Activated CD8-positive, alpha-beta memory T cell treated with anti-CD3 and anti-CD28 coated beads, Interleukin-2, amount 10 ng/mL, durations not matched to agents 7 days and 5 days (primary cell): ENCODE measurements around the gene ESRRB. TPM values are rescaled to one million over a fixed set of nuclear protein-coding genes. Genes with fewer than 3 reads are reported as not detected.

Experiments
- ATAC-seq: fragments of 150-1000 bp; cut with Tn5 transposase; one replicate; pipeline ENCODE4 v1.10.0; 2021; ENCODE audit warnings: moderate library complexity
- CTCF ChIA-PET: fragments of 350-600 bp; sonication (Branson Sonifier 250); formaldehyde crosslinking; loops from one replicate; lab custom pipeline; 2021; ENCODE audit warnings: antibody characterized with exemption; lab: Charles Lee
- DNase-seq: peaks from one replicate; pipeline ENCODE4 v3.0.0-alpha.2; 2020
- H3K27ac Mint-ChIP-seq: one replicate; pipeline ENCODE4 v1.8.0; 2021; ENCODE audit warnings: mild to moderate bottlenecking, mixed read lengths
- H3K27me3 Mint-ChIP-seq: one replicate; pipeline ENCODE4 v1.8.0; 2021; ENCODE audit warnings: mixed read lengths
- H3K36me3 Mint-ChIP-seq: one replicate; pipeline ENCODE4 v1.8.0; 2021; ENCODE audit warnings: mild to moderate bottlenecking, mixed read lengths
- H3K4me1 Mint-ChIP-seq: one replicate; pipeline ENCODE4 v1.8.0; 2021; ENCODE audit warnings: mixed read lengths
- H3K4me3 Mint-ChIP-seq: one replicate; pipeline ENCODE4 v1.8.0; 2021; ENCODE audit warnings: mild to moderate bottlenecking, moderate library complexity, mixed read lengths
- H3K9me3 Mint-ChIP-seq: one replicate; pipeline ENCODE4 v1.8.0; 2022; ENCODE audit warnings: low read depth, mixed read lengths
- total RNA-seq, 2 experiments: library from RNA; stranded (reverse); gene quantifications; one replicate each; pipeline ENCODE4 v1.2.3, GENCODE V29; 2021

Gene ESRRB
- total RNA-seq, 2 experiments from 2014 or later: not detected

DNA sequence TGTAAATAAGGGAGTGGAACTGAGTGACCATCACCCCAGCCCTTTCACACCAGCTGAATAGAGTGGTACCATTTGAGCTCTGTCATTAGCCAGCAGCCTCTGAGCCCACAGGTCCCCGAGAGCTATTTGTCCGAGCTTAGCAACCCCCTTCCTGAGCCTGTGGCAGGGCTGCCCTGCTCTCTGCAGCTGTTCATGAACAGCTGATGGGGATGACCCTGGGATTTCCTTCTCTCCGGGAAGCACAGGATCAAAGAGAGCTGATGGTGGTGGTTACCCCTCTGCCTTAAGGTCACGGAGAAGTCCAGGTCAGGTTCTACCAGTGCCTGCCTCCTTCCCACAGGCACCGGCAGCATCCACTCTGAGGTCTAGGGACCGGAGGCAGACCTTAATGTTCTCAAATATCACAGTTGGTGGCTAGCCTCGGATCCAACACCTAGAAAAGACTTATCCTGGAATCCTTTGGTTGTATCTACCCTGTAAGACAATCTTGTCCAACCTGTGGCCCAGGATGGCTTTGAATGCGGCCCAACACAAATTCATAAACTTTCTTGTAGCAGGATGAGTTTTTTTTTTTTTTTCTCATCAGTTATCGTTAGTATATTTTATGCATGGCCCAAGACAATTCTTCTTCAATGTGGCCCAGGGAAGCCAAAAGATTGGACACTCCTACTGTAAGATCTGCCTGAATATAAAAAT lies 81.1 kb downstream of the ESRRB start:
- Mint-ChIP-seq H3K27me3 (peaks cover 7% of the 10 kb centered on the region), H3K27ac (no peak overlapping the region), H3K4me3 (no peak overlapping the region), H3K36me3 (no peaks in the 10 kb centered on the region), H3K9me3 (no peaks in the 10 kb centered on the region), H3K4me1 (no peaks in the 10 kb centered on the region)
- DNase-seq (no peak), ATAC-seq (no peak)
- CTCF ChIA-PET: interaction anchor here (0.6 to 1.2 kb wide), 3 partner anchors 12 to 189 kb away, joined by 3 to 6 read pairs (median 3); no protein-coding TSS in a partner anchor

DNA sequence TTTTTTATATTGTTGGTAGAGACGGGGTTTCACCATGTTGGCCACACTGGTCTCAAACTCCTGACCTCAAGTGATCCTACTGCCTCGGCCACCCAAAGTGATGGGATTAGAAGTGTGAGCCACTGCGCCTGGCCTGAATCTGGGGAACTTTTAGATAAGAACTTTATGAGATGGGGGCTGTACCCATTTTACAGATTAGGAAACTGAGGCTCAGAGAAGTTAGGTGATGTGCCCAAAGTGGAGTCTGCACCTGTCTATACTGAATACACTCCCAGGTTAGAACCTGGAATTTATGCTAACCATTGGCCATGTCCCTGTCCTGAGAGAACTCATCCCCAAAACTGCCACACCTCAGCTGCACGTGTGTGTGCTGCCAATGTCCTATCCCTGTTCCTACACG lies 81.9 kb downstream of the ESRRB start:
- Mint-ChIP-seq H3K36me3 (no peaks in the 10 kb centered on the region), H3K27me3 (peaks cover 4% of the 10 kb centered on the region), H3K27ac (no peak overlapping the region), H3K4me3 (no peak overlapping the region), H3K4me1 (no peaks in the 10 kb centered on the region), H3K9me3 (no peaks in the 10 kb centered on the region)
- no peak for ATAC-seq
- no peak for DNase-seq
- CTCF ChIA-PET: no interaction called here

DNA sequence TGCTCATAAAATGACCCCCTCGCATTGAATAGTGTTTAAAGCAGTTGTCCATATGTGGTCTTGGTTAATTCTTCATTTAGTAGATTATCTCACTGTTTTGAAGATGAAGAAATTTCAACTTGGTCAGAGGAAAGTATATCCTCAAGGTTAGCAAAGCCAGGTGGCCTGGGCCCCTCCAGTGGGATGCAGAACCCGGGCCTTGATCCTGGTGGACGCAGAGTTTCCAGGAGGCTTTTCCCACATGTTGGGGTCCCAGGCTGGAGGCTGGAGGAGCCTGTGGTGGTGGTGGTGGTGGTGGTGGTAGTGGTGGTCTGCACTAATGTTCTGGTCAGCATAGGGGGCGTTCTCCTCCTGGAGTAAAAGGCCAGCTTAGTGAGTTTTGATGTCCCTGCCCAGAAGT lies 85.9 kb downstream of the ESRRB start:
- H3K27me3 Mint-ChIP-seq: no peaks in the 10 kb centered on the region

DNA sequence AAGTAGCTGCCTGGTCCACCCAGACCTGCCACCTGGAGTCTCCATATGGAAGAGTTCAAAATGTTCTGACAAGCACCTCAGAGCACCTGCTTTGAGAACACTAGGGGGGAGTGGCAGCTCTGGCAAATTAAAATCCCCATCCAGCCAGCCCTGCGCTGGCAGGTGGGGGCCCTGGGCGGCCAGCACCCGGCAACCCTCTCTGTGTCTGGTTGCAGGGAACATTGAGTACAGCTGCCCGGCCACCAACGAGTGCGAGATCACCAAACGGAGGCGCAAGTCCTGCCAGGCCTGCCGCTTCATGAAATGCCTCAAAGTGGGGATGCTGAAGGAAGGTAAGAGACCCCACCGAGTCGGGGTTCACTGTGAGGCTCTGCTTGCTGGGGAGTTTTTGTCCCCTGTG lies 86.4 kb downstream of the ESRRB start:
- H3K4me3 Mint-ChIP-seq: no peak overlapping the region
- ATAC-seq: no peak
- no peaks in the 10 kb centered on the region for H3K4me1 Mint-ChIP-seq
- no peak overlapping the region for H3K27ac Mint-ChIP-seq
- no peaks in the 10 kb centered on the region for H3K27me3 Mint-ChIP-seq
- H3K9me3 Mint-ChIP-seq: no peaks in the 10 kb centered on the region
- DNase-seq: no peak
- CTCF ChIA-PET: no interaction called here
- H3K36me3 Mint-ChIP-seq: no peaks in the 10 kb centered on the region

More for the DNA sequence above, 85.9 kb downstream of the ESRRB start:
- no peaks in the 10 kb centered on the region for H3K4me1 Mint-ChIP-seq
- H3K36me3 Mint-ChIP-seq: no peaks in the 10 kb centered on the region
- CTCF ChIA-PET: no interaction called here
- no peak overlapping the region for H3K27ac Mint-ChIP-seq
- H3K4me3 Mint-ChIP-seq: no peak overlapping the region
- no peaks in the 10 kb centered on the region for H3K9me3 Mint-ChIP-seq
- no peak for ATAC-seq
- DNase-seq: no peak

DNA sequence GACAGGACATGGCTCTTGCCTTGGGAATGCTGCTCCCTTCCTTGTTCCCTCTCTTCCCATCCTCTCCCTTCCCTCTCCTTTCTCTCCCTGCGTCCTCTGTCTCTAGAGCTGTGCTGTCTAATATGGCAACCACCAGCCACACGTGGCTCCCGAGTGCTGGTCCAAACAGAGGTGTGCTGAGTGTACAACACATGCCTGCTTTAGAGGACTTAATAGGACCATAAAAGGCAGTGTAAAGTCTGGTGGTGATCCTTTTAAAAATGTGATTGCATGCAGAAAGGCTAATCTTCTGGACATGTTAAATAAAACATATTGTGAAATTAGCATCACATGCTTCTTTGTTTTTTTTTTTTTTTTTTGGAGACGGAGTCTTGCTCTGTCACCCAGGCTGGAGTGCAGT lies 87.2 kb downstream of the ESRRB start:
- no peaks in the 10 kb centered on the region for H3K4me1 Mint-ChIP-seq

DNA sequence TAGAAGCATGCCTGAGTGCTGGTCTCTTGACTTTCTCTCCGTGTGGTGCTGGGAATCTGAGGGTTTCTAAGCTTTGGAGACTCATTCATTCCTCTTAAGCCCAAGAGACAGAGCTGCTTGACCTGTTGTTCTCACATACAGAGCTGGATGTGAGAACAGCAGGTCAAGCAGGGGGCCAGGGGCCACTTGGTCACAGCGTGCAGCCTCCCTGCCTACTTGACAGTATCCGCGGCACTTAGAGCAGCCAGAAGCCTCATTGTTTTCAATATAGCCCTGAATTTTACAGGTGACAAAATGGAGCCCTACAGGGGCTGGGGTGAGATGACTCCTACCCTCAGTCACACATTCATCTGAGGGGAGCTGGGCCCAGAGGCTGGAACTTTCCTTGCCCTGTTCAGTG lies 88.9 kb downstream of the ESRRB start:
- H3K4me3 Mint-ChIP-seq: no peak overlapping the region
- no peaks in the 10 kb centered on the region for H3K4me1 Mint-ChIP-seq
- DNase-seq (no peak), ATAC-seq (no peak)
- H3K27me3 Mint-ChIP-seq: peaks cover 7% of the 10 kb centered on the region
- H3K36me3 Mint-ChIP-seq: no peaks in the 10 kb centered on the region
- no peaks in the 10 kb centered on the region for H3K9me3 Mint-ChIP-seq
- CTCF ChIA-PET: no interaction called here
- no peak overlapping the region for H3K27ac Mint-ChIP-seq

More for the DNA sequence above, 87.2 kb downstream of the ESRRB start:
- no peaks in the 10 kb centered on the region for H3K36me3 Mint-ChIP-seq
- H3K27ac Mint-ChIP-seq: no peak overlapping the region
- DNase-seq (no peak), ATAC-seq (no peak)
- CTCF ChIA-PET: no interaction called here
- no peak overlapping the region for H3K4me3 Mint-ChIP-seq
- H3K27me3 Mint-ChIP-seq: no peaks in the 10 kb centered on the region
- H3K9me3 Mint-ChIP-seq: no peaks in the 10 kb centered on the region

DNA sequence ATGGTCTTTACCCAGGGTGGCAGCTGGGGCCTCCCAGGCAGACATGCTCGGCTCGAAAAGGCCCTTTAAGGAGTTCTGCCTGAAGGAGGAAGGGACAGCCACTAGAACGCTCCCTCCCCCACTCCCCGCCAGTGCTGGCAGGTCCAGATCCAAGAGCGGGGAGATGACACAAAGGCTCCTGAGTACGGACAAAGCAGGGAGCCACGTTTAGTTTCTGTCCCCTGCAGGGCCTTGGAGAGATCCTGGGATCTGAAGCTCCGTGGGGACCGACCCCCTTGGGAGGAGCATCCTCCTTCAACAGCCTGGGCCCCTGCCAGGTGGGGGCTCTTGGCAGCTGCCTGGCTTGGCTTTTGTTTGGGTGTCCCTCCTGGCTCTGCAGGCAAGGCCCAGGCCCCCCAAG lies 89.7 kb downstream of the ESRRB start:
- H3K4me1 Mint-ChIP-seq: no peaks in the 10 kb centered on the region
- ATAC-seq (no peak), DNase-seq (no peak)
- CTCF ChIA-PET: no interaction called here
- peaks cover 11% of the 10 kb centered on the region for H3K27me3 Mint-ChIP-seq
- H3K9me3 Mint-ChIP-seq: no peaks in the 10 kb centered on the region
- H3K27ac Mint-ChIP-seq: no peak overlapping the region
- no peak overlapping the region for H3K4me3 Mint-ChIP-seq
- no peaks in the 10 kb centered on the region for H3K36me3 Mint-ChIP-seq

DNA sequence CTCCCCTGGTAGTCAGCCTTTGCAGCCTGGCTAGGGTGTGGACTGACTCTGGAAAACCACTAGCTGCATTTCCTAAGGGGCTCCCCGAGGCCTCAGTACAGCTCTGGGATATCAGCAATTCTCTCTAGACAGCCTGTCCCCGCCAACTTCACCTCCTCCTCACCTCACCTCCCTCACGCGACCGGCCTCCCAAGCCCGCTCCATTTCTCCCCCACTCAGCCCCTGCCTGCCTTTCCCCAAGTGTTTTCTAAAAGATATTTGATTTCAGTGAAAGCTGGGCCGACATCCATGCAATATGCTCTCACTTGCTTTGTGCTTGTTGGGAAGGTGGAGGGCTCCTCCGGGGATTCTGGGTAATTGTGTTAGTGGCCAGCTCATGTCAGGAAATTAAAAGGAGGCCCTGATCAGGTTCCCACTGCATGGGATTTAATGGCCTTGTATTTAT lies 91.8 kb downstream of the ESRRB start:
- DNase-seq: no peak
- no peaks in the 10 kb centered on the region for H3K4me1 Mint-ChIP-seq
- no peak overlapping the region for H3K4me3 Mint-ChIP-seq
- peaks cover 15% of the 10 kb centered on the region for H3K27me3 Mint-ChIP-seq
- no peaks in the 10 kb centered on the region for H3K36me3 Mint-ChIP-seq
- no peak for ATAC-seq
- CTCF ChIA-PET: interaction anchor here (1.1 kb wide), 1 partner anchor 179 kb away, joined by 4 read pairs; no protein-coding TSS in a partner anchor
- no peak overlapping the region for H3K27ac Mint-ChIP-seq
- H3K9me3 Mint-ChIP-seq: no peaks in the 10 kb centered on the region

DNA sequence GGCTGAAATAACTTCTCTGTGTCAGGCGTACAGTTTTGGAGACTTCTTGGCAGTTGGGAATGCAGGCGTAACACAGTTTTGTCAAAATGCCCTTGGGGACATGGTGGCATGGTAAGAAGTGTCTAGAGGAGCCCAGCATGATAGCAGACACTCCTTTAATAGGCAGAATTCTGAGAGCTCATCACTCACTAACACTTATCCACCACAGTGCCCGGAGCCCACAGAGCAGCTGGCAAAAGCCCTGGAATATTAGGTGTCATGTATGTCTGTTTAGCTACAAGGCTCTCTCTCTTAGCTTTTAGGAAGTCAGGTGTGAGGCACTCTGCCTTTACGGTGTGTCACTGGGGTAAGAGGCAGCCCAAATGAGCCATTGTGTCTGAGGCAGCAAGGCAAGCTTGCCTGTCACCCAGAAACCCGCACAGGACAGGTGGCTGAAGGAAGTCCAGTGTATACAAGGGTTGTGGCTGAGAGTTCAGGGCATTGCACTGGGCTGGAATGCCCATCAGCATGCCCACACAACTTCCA lies 96.3 kb downstream of the ESRRB start:
- Mint-ChIP-seq H3K36me3 (no peaks in the 10 kb centered on the region), H3K9me3 (no peaks in the 10 kb centered on the region), H3K4me1 (no peaks in the 10 kb centered on the region), H3K27me3 (peaks cover 29% of the 10 kb centered on the region), H3K27ac (no peak overlapping the region), H3K4me3 (no peak overlapping the region)
- no peak for DNase-seq
- CTCF ChIA-PET: interaction anchor here (2.3 kb wide), 1 partner anchor 16 kb away, joined by 6 read pairs; no protein-coding TSS in a partner anchor
- no peak for ATAC-seq

DNA sequence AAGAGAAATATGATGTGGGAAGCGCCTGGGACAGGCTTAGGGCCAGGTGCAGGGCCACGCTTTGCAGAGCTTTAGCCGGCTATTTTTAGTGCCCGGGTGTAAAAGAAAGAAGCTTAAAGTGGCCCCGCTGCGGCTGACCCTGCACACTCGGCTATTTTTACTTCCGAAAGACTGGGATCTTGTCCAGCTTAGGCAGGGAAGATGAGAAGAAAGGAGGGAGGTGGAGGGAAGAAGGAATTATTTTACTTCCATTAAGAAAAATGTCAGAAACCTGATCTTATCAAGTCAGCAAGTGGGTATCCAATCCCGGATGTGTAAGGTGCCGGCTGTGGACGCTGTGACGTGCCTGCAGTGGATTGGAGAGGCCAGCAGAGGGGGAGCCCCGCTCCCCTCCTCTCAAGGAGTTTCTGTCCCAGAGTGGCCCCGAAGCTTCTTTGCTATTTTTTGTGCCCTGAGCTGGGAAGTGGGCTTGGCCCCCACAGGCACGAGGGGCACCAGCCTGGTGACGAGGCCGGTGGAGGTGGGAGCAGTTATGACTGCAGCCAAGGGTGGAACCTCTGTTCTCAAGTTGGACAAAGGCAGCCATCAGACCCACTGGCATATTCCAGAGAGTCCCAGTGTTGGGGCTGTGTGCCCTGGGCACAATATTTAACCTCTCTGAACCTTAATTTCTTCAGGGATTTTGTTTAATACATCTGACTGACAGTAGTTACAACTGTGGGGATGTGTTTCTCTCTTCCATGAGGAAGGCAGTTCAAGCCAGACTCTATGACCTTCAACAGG lies 97.7 kb downstream of the ESRRB start:
- Mint-ChIP-seq H3K27me3 (peaks cover 24% of the 10 kb centered on the region), H3K9me3 (no peaks in the 10 kb centered on the region), H3K36me3 (no peaks in the 10 kb centered on the region), H3K4me1 (no peaks in the 10 kb centered on the region), H3K4me3 (no peak overlapping the region), H3K27ac (no peak overlapping the region)
- no peak for ATAC-seq
- CTCF ChIA-PET: interaction anchor here (2.3 kb wide), 1 partner anchor 17 kb away, joined by 6 read pairs; no protein-coding TSS in a partner anchor
- DNase-seq: no peak

DNA sequence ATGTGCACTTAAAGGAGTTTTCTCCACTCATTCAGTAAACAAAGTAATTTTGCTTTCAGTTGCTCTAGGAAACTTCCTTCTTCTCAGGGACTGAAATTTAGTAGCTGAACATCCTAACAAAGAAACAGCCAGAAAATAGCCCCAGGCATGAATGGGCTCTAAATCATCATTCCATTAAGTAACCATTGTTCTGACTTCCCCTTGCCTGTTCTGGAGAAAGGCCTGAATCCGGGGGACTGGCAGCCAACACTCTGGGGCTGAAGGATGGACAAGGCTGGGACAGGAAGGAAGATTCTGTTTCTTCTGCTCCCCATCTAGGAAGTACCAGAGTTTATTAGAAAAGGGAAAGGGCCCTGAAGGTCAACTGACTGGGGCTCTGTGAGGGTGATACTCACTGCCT lies 104.5 kb downstream of the ESRRB start:
- no peaks in the 10 kb centered on the region for H3K9me3 Mint-ChIP-seq
- no peaks in the 10 kb centered on the region for H3K4me1 Mint-ChIP-seq
- H3K27ac Mint-ChIP-seq: no peak overlapping the region
- no peaks in the 10 kb centered on the region for H3K36me3 Mint-ChIP-seq
- CTCF ChIA-PET: no interaction called here
- H3K27me3 Mint-ChIP-seq: no peaks in the 10 kb centered on the region
- no peak for ATAC-seq
- H3K4me3 Mint-ChIP-seq: no peak overlapping the region
- no peak for DNase-seq

DNA sequence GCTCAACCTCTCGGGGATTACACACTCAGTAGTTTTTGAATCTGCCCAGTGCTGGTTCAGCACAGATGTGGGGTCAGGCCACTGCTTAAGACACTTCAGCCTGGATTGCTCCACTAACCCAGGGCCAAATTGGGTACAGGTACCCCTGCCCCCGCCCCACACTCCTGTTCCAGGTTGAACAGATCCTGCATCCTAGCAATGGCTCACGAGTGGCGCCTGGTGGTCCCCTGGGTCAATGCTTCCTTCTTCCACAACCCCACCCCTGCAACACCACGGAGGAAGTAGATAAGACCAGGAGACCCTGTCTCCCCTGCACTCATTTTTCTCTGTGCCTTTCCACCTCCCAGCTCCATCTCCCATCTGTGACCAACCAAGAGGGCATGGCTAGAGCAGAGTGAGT lies 108.4 kb downstream of the ESRRB start:
- Mint-ChIP-seq H3K36me3 (no peaks in the 10 kb centered on the region), H3K9me3 (no peaks in the 10 kb centered on the region), H3K27ac (no peak overlapping the region), H3K4me1 (no peaks in the 10 kb centered on the region), H3K4me3 (no peak overlapping the region), H3K27me3 (no peaks in the 10 kb centered on the region)
- ATAC-seq (no peak), DNase-seq (no peak)
- CTCF ChIA-PET: no interaction called here

DNA sequence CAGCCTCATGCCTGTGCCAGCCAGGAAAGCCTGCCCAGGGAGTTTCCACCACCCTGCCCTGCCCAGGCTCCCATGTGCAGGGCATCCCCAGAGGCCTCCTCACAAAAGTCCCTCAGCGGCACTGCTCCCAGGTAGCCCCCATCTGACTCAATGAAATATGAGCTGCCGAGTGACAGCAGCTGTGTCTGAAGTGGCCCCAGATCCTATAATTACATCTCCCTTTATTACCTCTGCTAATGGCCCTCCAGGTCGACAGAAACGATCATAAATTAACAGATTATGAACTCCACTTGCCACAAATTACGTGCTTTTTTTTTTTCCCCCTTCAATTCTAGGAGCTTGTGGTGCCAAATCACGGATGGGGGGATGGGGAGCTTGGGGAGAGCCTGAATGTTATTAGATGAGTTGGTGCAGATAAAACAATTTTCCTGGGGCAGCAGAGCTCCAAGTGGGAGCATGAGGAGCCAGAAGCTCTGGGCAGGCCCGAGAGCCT lies 110.4 kb downstream of the ESRRB start:
- H3K27ac Mint-ChIP-seq: no peak overlapping the region
- DNase-seq (no peak), ATAC-seq (no peak)
- H3K27me3 Mint-ChIP-seq: peaks cover 3% of the 10 kb centered on the region
- CTCF ChIA-PET: no interaction called here
- no peak overlapping the region for H3K4me3 Mint-ChIP-seq
- H3K36me3 Mint-ChIP-seq: no peaks in the 10 kb centered on the region
- no peaks in the 10 kb centered on the region for H3K4me1 Mint-ChIP-seq
- H3K9me3 Mint-ChIP-seq: no peaks in the 10 kb centered on the region
